ENCODE data around the gene FZD4.
"Not testable (repeated sequence)": the region's sequence is repeated elsewhere in the genome, so short reads cannot be mapped to it uniquely, and the experiment has no call there.

FZD4 gene

GRCh38 chr11:86955361-86956120 lies at the start of gene FZD4:
FZD4 (minus strand) TSS chr11:86955395; CDS start chr11:86955085, 310 bp downstream.
- no peak for DNase-seq

DNA sequence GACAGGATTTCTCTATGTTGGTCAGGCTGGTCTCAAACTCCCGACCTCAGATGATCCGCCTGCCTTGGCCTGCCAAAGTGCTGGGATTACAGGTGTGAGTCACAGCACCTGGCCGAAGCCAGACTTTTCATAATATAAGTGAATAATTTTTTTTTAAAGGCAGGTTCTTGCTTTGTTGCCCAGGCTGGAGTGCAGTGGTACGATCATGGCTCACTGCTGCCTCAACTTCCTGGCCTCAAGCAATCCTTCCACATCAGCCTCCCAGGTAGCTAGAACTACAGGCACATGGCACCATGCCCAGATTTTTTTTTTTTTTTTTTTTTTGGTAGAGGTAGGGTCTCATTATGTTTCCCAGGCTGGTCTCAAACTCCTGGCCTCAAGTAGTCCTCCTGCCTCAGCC lies 49.1 kb upstream of the FZD4 start:
- DNase-seq, result not testable (repeated sequence)

GRCh38 chr11:87002918-87003317 lies 47.7 kb upstream of the FZD4 start:
- DNase-seq, result no peak

- DNase-seq, result no peak
Measured at GRCh38 chr11:86999859-87000753, 44.9 kb upstream of the FZD4 start.

GRCh38 chr11:86999388-86999787 lies 44.2 kb upstream of the FZD4 start:
- DNase-seq, result no peak

DNA sequence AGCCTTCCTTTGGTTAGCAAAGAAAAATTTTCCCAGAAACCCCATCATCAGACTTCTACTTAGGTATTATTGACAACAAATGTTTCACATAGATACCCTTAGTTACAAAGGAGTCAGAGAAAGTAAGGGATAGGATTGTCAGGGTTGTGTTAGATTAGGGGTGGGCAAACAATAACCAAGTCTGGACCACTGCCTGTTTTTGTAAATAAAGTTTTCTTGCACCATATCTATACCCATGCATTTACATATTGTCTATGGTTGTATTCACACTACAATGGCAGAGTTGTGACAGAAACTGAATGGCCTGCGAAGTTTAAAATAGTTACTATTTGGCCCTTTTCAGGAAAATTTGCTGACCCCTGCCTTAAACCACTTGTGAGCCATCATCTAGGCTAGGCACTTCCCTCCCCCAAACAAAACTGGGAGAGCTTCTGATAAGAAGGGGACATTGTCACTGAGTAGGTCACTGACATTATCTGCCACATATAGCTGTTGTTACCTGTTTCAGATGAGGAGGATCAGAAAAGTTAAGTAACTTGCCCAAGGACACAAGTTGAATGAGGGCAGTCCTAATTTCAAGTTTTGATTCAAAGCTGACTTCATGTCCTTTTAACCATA lies 41.9 kb upstream of the FZD4 start:
- DNase-seq, result no peak

- DNase-seq, result no peak
Measured at GRCh38 chr11:86993031-86993430, 37.8 kb upstream of the FZD4 start.

DNA sequence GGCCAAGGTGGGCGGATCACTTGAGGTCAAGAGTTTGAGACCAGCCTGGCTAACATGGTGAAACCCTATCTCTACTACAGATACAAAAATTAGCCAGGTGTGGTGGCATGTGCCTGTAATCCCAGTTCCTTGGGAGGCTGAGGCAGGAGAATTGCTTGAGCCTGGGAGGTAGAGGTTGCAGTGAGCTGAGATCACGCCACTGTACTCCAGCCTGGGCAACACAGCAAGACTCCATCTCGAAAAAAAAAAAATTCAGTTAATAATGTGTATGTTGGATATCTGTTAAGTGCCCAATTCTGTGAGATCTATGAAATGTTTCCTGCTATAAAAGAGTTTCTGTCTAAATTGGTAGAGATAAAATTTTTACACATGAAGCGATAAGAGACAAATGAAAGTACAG lies 37.1 kb upstream of the FZD4 start:
- not testable (repeated sequence) for DNase-seq

GRCh38 chr11:86991341-86991740 lies 36.1 kb upstream of the FZD4 start:
- DNase-seq, result no peak

- DNase-seq, result no peak
Measured at GRCh38 chr11:86990515-86990914, 35.3 kb upstream of the FZD4 start.

- no peak for DNase-seq
Measured at GRCh38 chr11:86990031-86990430, 34.8 kb upstream of the FZD4 start.

DNA sequence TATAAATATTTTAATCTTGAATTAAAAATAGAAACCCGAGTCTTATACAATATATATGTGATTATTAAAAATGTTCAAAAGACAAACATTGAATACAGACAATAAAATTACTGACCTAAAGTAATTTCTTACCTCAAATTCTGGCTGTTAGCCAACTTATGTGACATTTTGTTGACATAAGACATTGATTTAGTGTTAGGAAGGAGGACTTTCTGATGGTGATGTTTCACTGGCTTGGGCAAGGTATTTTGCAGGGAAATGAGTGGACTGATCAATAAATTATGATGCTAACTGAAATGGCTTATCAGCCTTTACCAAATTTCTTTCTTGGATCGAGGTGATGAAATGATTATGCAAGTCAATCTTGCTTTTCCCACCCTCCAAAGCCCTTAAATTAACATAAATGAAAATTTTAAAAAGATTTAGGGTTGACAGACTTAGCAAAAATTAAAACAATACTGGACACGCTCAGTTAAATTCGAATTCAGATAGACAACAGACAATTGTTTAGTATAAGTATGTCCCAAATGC lies 33.2 kb upstream of the FZD4 start:
- DNase-seq, result no peak

DNA sequence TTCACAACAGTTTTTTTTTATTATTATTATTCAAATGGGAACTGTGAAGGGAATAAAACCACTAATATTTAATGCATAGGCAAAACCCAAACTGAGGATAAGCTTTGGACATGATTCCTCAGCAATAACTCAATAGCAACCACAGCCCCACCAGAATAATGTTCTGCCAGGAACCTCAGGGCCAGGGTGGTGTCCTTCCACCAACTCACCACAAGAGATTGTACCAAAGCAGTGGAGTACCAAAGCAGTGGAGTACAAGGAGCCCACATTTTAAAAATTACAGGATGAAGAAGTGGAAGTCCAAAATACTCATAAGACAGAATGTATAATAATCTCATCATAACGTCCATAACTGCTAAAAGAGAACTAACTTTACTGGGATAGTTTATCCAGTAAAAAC lies 32.5 kb upstream of the FZD4 start:
- no peak for DNase-seq

- no peak for DNase-seq
Measured at GRCh38 chr11:86984701-86985100, 29.5 kb upstream of the FZD4 start.

- DNase-seq, result no peak
Measured at GRCh38 chr11:86983021-86983488, 27.9 kb upstream of the FZD4 start.

DNA sequence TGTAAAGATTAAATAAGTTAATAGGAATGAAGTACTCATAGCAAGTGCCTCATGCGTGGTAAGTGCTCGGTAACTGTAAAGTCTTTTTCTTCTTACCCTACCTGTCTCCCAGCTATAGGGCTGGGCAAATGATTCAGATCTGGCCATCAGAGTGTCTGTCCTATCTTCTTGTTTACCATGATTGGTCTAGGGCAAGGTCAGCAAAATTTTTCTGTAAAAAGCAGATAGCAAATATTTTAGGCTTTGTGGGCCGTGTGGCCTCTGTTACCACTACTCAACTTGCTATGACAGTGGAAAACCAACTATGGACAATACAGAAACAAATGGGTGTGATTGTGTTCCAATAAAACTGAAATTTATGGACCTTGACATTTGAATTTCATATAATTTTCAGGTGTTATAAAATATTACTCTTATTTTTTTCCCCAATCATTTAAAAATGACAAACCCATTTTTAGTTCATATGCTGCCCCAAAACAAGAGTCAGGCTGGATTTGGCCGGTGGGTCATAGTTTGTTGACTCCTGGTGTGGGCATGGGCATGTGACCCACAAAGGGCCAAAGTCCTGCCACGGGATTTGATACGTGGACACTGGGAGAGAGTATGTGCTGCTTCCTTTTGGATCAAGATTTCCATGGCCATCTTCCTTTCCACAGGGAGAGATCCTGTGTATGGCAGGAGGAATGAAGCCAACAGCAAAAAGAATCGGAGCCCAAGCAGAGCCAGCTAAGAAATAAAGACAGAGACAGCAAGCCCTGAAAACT lies 26.8 kb upstream of the FZD4 start:
- DNase-seq, result no peak

DNA sequence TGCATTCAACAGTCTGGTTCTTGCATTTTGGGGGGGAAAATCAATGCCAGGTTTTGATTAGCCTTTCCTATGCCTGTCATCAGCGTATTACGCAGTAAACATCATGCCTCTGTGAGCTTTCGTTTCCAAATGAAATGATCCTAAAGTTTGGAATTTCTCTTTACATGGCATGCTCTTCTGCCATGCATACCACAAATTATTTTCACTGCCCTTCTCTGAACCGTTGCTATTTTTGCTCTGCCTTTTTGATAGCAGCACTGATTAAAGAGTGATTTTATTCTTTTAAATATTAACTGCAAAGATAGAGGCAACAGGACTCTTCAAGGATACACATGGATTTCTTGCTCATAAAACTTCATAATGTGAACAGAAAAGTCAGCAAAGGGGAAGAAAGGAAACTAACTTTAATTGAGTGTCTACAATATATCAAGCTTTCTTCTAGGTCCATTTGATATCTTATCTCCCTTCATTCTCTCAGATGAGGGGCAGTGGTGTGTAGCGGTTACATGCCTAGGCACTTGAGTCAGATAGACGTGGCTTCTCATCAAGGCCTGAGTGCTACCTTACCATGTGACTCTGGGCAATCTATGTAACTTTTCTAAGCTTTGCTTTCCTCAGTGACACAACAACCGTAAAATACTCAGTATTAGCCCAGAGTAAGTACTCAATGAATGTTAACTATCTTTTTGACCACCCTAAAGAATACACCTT lies 25.0 kb upstream of the FZD4 start:
- no peak for DNase-seq

DNA sequence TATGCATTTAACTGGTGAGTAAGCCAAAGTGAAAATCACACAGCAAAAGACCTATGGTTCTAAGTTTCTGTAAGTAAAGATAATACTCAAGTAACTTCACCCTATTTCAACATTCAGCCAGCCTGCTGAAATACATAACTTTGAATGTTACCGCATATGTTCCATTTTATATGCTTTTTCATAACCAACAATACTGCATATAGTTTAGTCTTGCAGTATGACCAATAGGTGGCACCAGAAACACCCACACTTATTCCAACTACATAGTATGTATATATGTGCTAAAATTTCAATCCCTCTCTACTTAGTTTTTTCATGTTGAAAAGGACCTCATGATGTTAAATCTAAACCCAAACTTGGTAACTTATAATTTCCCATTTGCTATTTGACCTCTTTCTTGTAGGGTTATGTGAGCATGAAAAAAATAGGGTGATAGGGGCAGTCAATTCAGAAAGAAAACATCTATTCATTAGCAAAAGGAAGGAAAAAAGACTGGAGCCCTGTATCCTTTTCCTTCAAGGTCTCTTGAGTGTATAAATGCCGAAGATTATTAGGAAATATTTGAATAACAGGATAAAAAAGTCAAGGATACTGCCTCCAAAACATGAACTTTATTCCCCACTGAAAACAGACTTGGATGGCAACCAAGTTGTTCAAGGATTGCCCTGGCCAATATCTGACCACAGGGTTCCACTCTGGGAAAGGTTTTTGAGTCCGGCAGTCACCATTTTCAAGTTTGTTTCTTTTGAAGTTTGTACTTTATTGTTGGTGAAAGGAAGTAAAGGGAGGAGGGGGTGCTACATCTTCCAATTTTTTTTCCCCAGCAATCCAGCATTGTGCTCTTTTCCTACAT lies 23.8 kb upstream of the FZD4 start:
- DNase-seq, result peak; percentile 46 to 48

GRCh38 chr11:86978247-86978646 lies 23.1 kb upstream of the FZD4 start:
- DNase-seq, result peak; percentile 29 to 44

GRCh38 chr11:86977441-86978050 lies 22.4 kb upstream of the FZD4 start:
- no peak for DNase-seq

Measured in AML-193 (cell line).